ENCODE results near the gene TSEN15. TPM values are rescaled to one million over a fixed set of nuclear protein-coding genes. Genes with fewer than 3 reads are reported as not detected.
"Not testable (repeated sequence)": the region's sequence is repeated elsewhere in the genome, so short reads cannot be mapped to it uniquely, and the experiment has no call there.

Gene TSEN15
- total RNA-seq, 1 experiment from 2014 or later = 44.4 TPM

DNA sequence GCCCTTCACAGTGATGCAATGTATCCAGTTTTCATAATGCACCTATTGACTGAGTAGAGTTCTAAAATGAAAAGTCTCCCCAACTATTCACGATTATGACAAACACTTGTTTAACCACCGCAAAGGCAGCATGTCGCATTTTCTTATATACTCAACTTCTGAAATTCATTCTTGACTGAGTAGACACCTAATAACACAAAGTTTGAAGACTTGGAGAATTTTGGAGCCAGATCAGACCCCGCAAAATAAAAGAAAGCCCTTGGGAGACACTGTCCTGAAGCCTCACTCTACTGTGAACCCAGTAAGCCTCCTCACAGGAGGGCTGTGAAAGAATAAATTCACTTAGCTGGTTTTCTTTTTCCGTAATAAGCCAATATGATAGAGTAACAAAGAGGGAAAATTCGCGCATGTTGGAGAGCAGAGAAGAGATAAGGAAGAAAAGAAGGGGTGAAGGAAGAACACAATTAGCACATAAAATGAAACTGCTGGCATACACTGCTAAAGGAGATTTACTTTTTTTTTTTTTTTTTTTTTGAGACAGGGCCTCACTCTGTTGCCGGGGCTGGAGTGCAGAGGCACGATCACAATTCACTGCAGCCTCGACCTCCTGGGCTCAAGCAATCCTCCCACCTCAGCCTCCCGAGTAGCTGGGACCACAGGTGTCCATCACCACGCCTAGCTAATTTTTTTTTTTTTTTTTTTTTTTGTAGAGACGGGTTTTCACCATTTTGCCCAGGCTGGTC, 13.5 kb upstream of the TSEN15 start:
- H3K27me3 ChIP-seq = no peaks in the 10 kb centered on the region
- DNase-seq = no peak
- no peaks in the 10 kb centered on the region for H3K9me3 ChIP-seq (replicated peaks)
- no peak overlapping the region for H3K27ac ChIP-seq
- H3K36me3 ChIP-seq = no peaks in the 10 kb centered on the region
- H3K4me1 ChIP-seq = no peaks in the 10 kb centered on the region
- peak overlapping the region; percentile 63 for H3K4me3 ChIP-seq

GRCh38 chr1:184039126-184039525, 12.4 kb upstream of the TSEN15 start:
- Histone ChIP-seq H3K27me3 (no peaks in the 10 kb centered on the region), H3K4me3 (no peak overlapping the region), H3K36me3 (no peaks in the 10 kb centered on the region), H3K27ac (no peak overlapping the region), H3K4me1 (no peaks in the 10 kb centered on the region), H3K9me3 (replicated peaks) (no peaks in the 10 kb centered on the region)
- DNase-seq = no peak

DNA sequence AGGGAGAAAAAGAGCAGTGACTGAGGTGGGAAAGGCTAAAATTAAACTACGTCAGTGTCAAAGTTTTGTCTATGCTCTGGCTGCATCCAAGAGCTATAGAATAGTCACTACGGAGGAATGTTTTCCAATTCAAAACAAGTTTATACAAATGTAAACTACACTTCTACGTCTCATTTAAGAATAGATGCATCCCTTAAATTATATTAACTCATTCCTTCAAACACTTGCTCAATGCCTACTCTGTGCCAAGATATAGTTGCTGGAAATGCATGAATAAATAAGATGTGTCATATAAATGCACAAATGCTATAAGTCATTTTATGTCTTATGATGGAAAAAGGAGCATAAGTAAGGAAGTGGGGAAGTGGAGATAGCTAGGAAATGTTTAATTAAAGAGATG, 9.8 kb upstream of the TSEN15 start:
- no peak for DNase-seq
- Histone ChIP-seq H3K27ac (no peak overlapping the region), H3K4me3 (no peak overlapping the region), H3K36me3 (no peaks in the 10 kb centered on the region), H3K9me3 (replicated peaks) (no peaks in the 10 kb centered on the region), H3K27me3 (no peaks in the 10 kb centered on the region), H3K4me1 (no peaks in the 10 kb centered on the region)

- not testable (repeated sequence) for H3K27me3 ChIP-seq, DNase-seq
Observed at GRCh38 chr1:184043315-184043714, 8.2 kb upstream of the TSEN15 start.

GRCh38 chr1:184044603-184045376, 6.7 kb upstream of the TSEN15 start:
- Histone ChIP-seq H3K27me3 (no peaks in the 10 kb centered on the region), H3K36me3 (no peaks in the 10 kb centered on the region), H3K4me1 (no peaks in the 10 kb centered on the region), H3K4me3 (no peak overlapping the region), H3K27ac (no peak overlapping the region), H3K9me3 (replicated peaks) (no peaks in the 10 kb centered on the region)
- DNase-seq = no peak

More at GRCh38 chr1:184043315-184043714, 8.2 kb upstream of the TSEN15 start:
- H3K9me3 ChIP-seq (replicated peaks); H3K27ac ChIP-seq; H3K4me1 ChIP-seq; H3K36me3 ChIP-seq; H3K4me3 ChIP-seq: not testable (repeated sequence)

DNA sequence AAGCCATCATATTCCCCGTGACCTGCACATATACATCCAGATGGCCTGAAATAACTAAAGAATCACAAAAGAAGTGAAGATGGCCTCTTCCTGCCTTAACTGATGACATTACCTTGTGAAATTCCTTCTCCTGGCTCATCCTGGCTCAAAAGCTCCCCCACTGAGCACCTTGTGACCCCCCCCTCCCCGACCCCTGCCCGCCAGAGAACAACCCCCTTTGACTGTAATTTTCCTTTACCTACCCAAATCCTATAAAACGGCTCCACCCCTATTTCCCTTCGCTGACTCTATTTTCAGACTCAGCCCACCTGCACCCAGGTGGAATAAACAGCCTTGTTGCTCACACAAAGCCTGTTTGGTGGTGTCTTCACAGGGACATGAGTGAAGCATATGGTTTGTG, 4.0 kb upstream of the TSEN15 start:
- H3K27me3 ChIP-seq; H3K36me3 ChIP-seq; H3K27ac ChIP-seq; DNase-seq; H3K9me3 ChIP-seq (replicated peaks); H3K4me1 ChIP-seq; H3K4me3 ChIP-seq: not testable (repeated sequence)

- no peak overlapping the region for H3K27ac ChIP-seq
- no peaks in the 10 kb centered on the region; the same call in 1 of the 2 replicates for H3K4me1 ChIP-seq
- H3K36me3 ChIP-seq = no peaks in the 10 kb centered on the region
- DNase-seq = no peak
- H3K27me3 ChIP-seq = no peaks in the 10 kb centered on the region
- no peak overlapping the region for H3K4me3 ChIP-seq
- no peaks in the 10 kb centered on the region for H3K9me3 ChIP-seq (replicated peaks)
Observed at GRCh38 chr1:184048561-184049240, 2.8 kb upstream of the TSEN15 start.

DNA sequence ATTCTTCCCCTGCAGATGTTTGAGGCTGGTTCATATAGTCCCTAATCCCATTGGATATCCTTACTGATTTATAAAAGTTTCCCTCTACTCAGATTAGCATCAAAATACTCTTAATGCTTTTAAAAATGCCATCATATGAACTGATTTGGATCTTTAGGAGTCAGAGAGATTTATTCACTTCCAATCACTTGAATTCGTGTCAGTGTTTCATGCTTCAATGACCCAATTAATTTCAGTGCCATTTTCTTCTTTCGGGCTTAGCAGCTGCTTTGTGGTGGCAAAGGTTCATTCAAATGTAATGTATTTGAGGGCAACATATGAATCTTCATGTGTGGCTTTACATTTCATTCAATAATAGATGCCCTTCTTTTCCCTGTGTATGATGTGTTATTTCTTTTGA, 2.2 kb upstream of the TSEN15 start:
- H3K27ac ChIP-seq = no peak overlapping the region
- 0 out of 2 replicates have a peak, but pooled peaks cover under 1% of the 10 kb centered on the region for H3K36me3 ChIP-seq
- H3K4me3 ChIP-seq = no peak overlapping the region
- H3K9me3 ChIP-seq (replicated peaks) = no peaks in the 10 kb centered on the region
- H3K4me1 ChIP-seq = no peaks in the 10 kb centered on the region; the same call in 1 of the 2 replicates
- no peak for DNase-seq
- no peaks in the 10 kb centered on the region for H3K27me3 ChIP-seq

- Histone ChIP-seq H3K36me3 (0 out of 2 replicates have a peak, but pooled peaks cover 5% of the 10 kb centered on the region), H3K27ac (no peak overlapping the region), H3K9me3 (replicated peaks) (no peaks in the 10 kb centered on the region), H3K4me1 (no peaks in the 10 kb centered on the region; the same call in 1 of the 2 replicates), H3K27me3 (no peaks in the 10 kb centered on the region), H3K4me3 (no peak overlapping the region)
- DNase-seq = no peak
Observed at GRCh38 chr1:184049836-184050468, 1.6 kb upstream of the TSEN15 start.

DNA sequence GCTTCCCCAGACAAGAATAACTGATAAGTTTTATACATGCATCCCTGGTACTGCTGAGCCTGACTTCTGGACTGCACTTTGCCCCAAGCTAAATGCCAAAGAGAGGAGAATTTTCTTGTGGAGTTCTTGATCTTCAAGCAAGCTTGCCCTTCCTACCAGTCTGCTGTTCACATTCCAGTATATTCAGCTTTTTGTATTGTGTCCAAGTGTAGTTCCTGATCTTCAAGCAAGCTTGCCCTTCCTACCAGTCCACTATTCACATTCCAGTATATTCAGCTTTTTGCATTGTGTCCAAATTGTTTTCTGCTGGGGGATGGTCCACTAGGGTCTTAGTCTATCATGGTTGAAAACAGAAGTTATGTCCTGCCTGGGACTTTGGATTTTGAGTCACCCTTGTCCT, 894 bp upstream of the TSEN15 start:
- Histone ChIP-seq H3K9me3 (replicated peaks) (no peaks in the 10 kb centered on the region), H3K27ac (no peak overlapping the region; the same call in 1 of the 2 replicates), H3K4me1 (no peaks in the 10 kb centered on the region; the same call in 1 of the 2 replicates), H3K27me3 (no peaks in the 10 kb centered on the region), H3K4me3 (peak overlapping the region; percentile 82), H3K36me3 (0 out of 2 replicates have a peak, but pooled peaks cover 8% of the 10 kb centered on the region)
- DNase-seq = no peak

GRCh38 chr1:184051138-184051484, 419 bp upstream of the TSEN15 start:
- Histone ChIP-seq H3K27me3 (no peaks in the 10 kb centered on the region), H3K9me3 (replicated peaks) (no peaks in the 10 kb centered on the region), H3K36me3 (peaks cover 8% of the 10 kb centered on the region; the same call in 1 of the 2 replicates), H3K4me3 (peak overlapping the region; percentile 82), H3K27ac (peak overlapping the region; percentile 88), H3K4me1 (no peaks in the 10 kb centered on the region; the same call in 1 of the 2 replicates)
- DNase-seq = no peak

DNA sequence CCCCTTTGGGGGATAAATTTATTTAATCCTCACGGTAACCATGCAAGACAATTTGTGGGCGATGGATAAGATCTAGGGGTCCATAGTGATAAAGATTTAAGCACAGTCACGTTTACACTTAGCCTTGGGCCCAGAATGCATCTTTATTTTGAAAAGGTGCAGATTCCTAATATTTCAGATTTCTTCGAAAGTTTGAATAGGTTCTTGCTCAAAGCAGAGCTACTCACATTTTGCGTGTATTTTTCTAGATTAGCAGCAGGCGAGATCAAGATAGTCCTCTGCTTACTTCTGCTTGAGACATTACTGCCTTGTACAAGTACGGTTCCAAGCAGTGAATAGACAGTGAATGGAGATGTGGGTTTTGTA, 647 bp downstream of the TSEN15 start:
- Histone ChIP-seq H3K4me1 (peaks cover 9% of the 10 kb centered on the region), H3K27ac (peak overlapping the region; percentile 88), H3K9me3 (replicated peaks) (no peaks in the 10 kb centered on the region), H3K27me3 (no peaks in the 10 kb centered on the region), H3K4me3 (peak overlapping the region; percentile 82), H3K36me3 (peaks cover 11% of the 10 kb centered on the region; the same call in 1 of the 2 replicates)
- DNase-seq = no peak

DNA sequence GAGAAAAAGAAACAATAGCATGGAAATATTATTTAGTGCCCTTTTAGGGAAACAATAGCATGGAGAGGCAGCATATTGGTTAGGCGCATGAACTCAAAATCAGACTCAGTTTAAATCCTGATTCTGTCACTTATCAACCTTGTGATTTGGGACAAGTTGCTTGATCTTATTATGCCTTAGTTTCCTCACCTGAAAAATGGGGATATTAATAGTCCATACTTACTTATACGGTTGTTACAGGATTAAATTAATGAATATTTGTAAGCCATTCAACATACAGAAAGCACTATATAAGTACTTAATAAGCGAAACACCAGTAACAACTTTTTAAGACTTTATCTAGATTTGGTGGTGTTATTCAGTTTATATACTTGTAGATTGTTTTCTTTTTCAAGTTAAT, 1.2 kb downstream of the TSEN15 start:
- peaks cover 12% of the 10 kb centered on the region; the same call in 1 of the 2 replicates for H3K36me3 ChIP-seq
- DNase-seq = no peak
- H3K4me3 ChIP-seq = peak overlapping the region; percentile 82
- H3K27ac ChIP-seq = no peak overlapping the region
- H3K27me3 ChIP-seq = no peaks in the 10 kb centered on the region
- H3K9me3 ChIP-seq (replicated peaks) = no peaks in the 10 kb centered on the region
- H3K4me1 ChIP-seq = peaks cover 14% of the 10 kb centered on the region

GRCh38 chr1:184053881-184054280, 2.4 kb downstream of the TSEN15 start:
- no peak for DNase-seq
- H3K9me3 ChIP-seq (replicated peaks) = no peaks in the 10 kb centered on the region
- no peak overlapping the region for H3K27ac ChIP-seq
- H3K27me3 ChIP-seq = no peaks in the 10 kb centered on the region
- H3K36me3 ChIP-seq = peaks cover 17% of the 10 kb centered on the region
- peaks cover 15% of the 10 kb centered on the region for H3K4me1 ChIP-seq
- no peak overlapping the region for H3K4me3 ChIP-seq

All from SJCRH30 (cell line).